Measurements from ENCODE around the gene NRGN.

Gene NRGN

GRCh38 chr11:124776865-124777645 lies 37.3 kb downstream of the NRGN start:
- no peak for DNase-seq
- TF ChIP-seq CTCF (IDR thresholded peaks at IDR 0.05; ENCODE audit: low read depth, low read length, missing control alignments): no peak
- Histone ChIP-seq H3K4me3 (ENCODE audit: low read depth, low read length) (no peak overlapping the region), H3K27me3 (replicated peaks) (no peaks in the 10 kb centered on the region), H3K36me3 (replicated peaks) (no peaks in the 10 kb centered on the region), H3K27ac (no peak overlapping the region)
- in situ Hi-C loops (cut with HindIII; ENCODE audit: low pct_ligation_motif_present, low sequenced_read_pairs): no loop called here

GRCh38 chr11:124778281-124778680 lies 38.5 kb downstream of the NRGN start:
- no peak overlapping the region for H3K27ac ChIP-seq
- no peaks in the 10 kb centered on the region for H3K27me3 ChIP-seq (replicated peaks)
- DNase-seq: no peak
- no peak overlapping the region for H3K4me3 ChIP-seq (ENCODE audit: low read depth, low read length)
- no peaks in the 10 kb centered on the region for H3K36me3 ChIP-seq (replicated peaks)
- in situ Hi-C loops (cut with HindIII; ENCODE audit: low pct_ligation_motif_present, low sequenced_read_pairs): no loop called here
- TF ChIP-seq CTCF (IDR thresholded peaks at IDR 0.05; ENCODE audit: low read depth, low read length, missing control alignments): peak; percentile 51

- H3K27ac ChIP-seq: no peak overlapping the region
- TF ChIP-seq CTCF (IDR thresholded peaks at IDR 0.05; ENCODE audit: low read depth, low read length, missing control alignments): no peak
- H3K36me3 ChIP-seq (replicated peaks): no peaks in the 10 kb centered on the region
- no peak overlapping the region for H3K4me3 ChIP-seq (ENCODE audit: low read depth, low read length)
- no peaks in the 10 kb centered on the region for H3K27me3 ChIP-seq (replicated peaks)
- DNase-seq: no peak
- in situ Hi-C loops (cut with HindIII; ENCODE audit: low pct_ligation_motif_present, low sequenced_read_pairs): no loop called here
These were observed 39.8 kb downstream of the NRGN start for GRCh38 chr11:124779568-124779967.

GRCh38 chr11:124783002-124783401 lies 43.3 kb downstream of the NRGN start:
- H3K27ac ChIP-seq: no peak overlapping the region
- DNase-seq: no peak
- no peaks in the 10 kb centered on the region for H3K36me3 ChIP-seq (replicated peaks)
- TF ChIP-seq CTCF (IDR thresholded peaks at IDR 0.05; ENCODE audit: low read depth, low read length, missing control alignments): no peak
- no peak overlapping the region for H3K4me3 ChIP-seq (ENCODE audit: low read depth, low read length)
- in situ Hi-C loops (cut with HindIII; ENCODE audit: low pct_ligation_motif_present, low sequenced_read_pairs): no loop called here
- no peaks in the 10 kb centered on the region for H3K27me3 ChIP-seq (replicated peaks)

- in situ Hi-C loops (cut with HindIII; ENCODE audit: low pct_ligation_motif_present, low sequenced_read_pairs): no loop called here
- no peak overlapping the region for H3K4me3 ChIP-seq (ENCODE audit: low read depth, low read length)
- no peak for DNase-seq
- H3K27ac ChIP-seq: no peak overlapping the region
- H3K36me3 ChIP-seq (replicated peaks): no peaks in the 10 kb centered on the region
- TF ChIP-seq CTCF (IDR thresholded peaks at IDR 0.05; ENCODE audit: low read depth, low read length, missing control alignments): no peak
- H3K27me3 ChIP-seq (replicated peaks): no peaks in the 10 kb centered on the region
These were observed 44.3 kb downstream of the NRGN start for GRCh38 chr11:124784051-124784450.

GRCh38 chr11:124788521-124788920 lies 48.8 kb downstream of the NRGN start:
- TF ChIP-seq CTCF (IDR thresholded peaks at IDR 0.05; ENCODE audit: low read depth, low read length, missing control alignments): no peak
- DNase-seq: no peak
- in situ Hi-C loops (cut with HindIII; ENCODE audit: low pct_ligation_motif_present, low sequenced_read_pairs): no loop called here
- H3K27me3 ChIP-seq (replicated peaks): no peaks in the 10 kb centered on the region
- H3K36me3 ChIP-seq (replicated peaks): no peaks in the 10 kb centered on the region
- no peak overlapping the region for H3K4me3 ChIP-seq (ENCODE audit: low read depth, low read length)
- H3K27ac ChIP-seq: no peak overlapping the region
